ACC112 (cell line): ENCODE measurements around the gene SLC2A6.

Experiments used
- H2AFZ ChIP-seq: fragments of 200-600 bp; sonication (generic); one replicate; pipeline ENCODE4 v1.6.0; 2017; ENCODE audit warnings: antibody characterized with exemption, low read length; ENCODE audit not compliant: unreplicated experiment
- H3K27ac ChIP-seq: fragments of 200-600 bp; sonication (generic); 2 replicates; pipeline ENCODE4 v1.5.1; 2014; ENCODE audit warnings: low read depth, mild to moderate bottlenecking, antibody characterized with exemption, low read length, moderate library complexity
- H3K27me3 ChIP-seq: fragments of 200-600 bp; sonication (generic); 2 replicates; pipeline ENCODE4 v1.6.1; 2014; ENCODE audit warnings: mild to moderate bottlenecking, antibody characterized with exemption, low read length, moderate library complexity, mixed read lengths; ENCODE audit not compliant: insufficient read depth
- H3K36me3 ChIP-seq: fragments of 200-600 bp; sonication (generic); 2 replicates; pipeline ENCODE4 v1.6.1; 2016; ENCODE audit warnings: mild to moderate bottlenecking, antibody characterized with exemption, low read length, moderate library complexity, mixed read lengths; ENCODE audit not compliant: insufficient read depth
- H3K4me1 ChIP-seq: fragments of 200-600 bp; sonication (generic); one replicate; pipeline ENCODE4 v1.6.1; 2016; ENCODE audit warnings: low read length, mixed read lengths; ENCODE audit not compliant: insufficient read depth, unreplicated experiment, control insufficient read depth
- H3K4me3 ChIP-seq: fragments of 200-600 bp; sonication (generic); 2 replicates; pipeline ENCODE4 v1.5.1; 2014; ENCODE audit warnings: mild to moderate bottlenecking, low read depth, low read length
- H3K79me2 ChIP-seq: fragments of 200-600 bp; sonication (generic); one replicate; pipeline ENCODE4 v1.6.0; 2016; ENCODE audit warnings: low read length; ENCODE audit not compliant: control insufficient read depth, unreplicated experiment, insufficient read depth

The SLC2A6 gene

GRCh38 chr9:133521122-133522072, 42.5 kb upstream of the SLC2A6 start:
- Histone ChIP-seq H3K27ac (no peak overlapping the region), H3K27me3 (no peaks in the 10 kb centered on the region; the same call in 1 of the 2 replicates), H3K4me1 (no peaks in the 10 kb centered on the region), H3K79me2 (no peaks in the 10 kb centered on the region), H3K36me3 (no peaks in the 10 kb centered on the region), H3K4me3 (no peak overlapping the region), H2AFZ (no peak overlapping the region)

GRCh38 chr9:133520121-133520835, 41.4 kb upstream of the SLC2A6 start:
- H2AFZ ChIP-seq, result no peak overlapping the region
- no peaks in the 10 kb centered on the region for H3K36me3 ChIP-seq
- H3K27me3 ChIP-seq, result no peaks in the 10 kb centered on the region
- H3K4me1 ChIP-seq, result no peaks in the 10 kb centered on the region
- H3K4me3 ChIP-seq, result no peak overlapping the region
- no peak overlapping the region for H3K27ac ChIP-seq
- H3K79me2 ChIP-seq, result no peaks in the 10 kb centered on the region

GRCh38 chr9:133519693-133520092, 40.8 kb upstream of the SLC2A6 start:
- Histone ChIP-seq H3K27ac (no peak overlapping the region), H3K4me1 (no peaks in the 10 kb centered on the region), H3K27me3 (no peaks in the 10 kb centered on the region), H3K4me3 (no peak overlapping the region), H2AFZ (no peak overlapping the region), H3K36me3 (no peaks in the 10 kb centered on the region), H3K79me2 (no peaks in the 10 kb centered on the region)

DNA sequence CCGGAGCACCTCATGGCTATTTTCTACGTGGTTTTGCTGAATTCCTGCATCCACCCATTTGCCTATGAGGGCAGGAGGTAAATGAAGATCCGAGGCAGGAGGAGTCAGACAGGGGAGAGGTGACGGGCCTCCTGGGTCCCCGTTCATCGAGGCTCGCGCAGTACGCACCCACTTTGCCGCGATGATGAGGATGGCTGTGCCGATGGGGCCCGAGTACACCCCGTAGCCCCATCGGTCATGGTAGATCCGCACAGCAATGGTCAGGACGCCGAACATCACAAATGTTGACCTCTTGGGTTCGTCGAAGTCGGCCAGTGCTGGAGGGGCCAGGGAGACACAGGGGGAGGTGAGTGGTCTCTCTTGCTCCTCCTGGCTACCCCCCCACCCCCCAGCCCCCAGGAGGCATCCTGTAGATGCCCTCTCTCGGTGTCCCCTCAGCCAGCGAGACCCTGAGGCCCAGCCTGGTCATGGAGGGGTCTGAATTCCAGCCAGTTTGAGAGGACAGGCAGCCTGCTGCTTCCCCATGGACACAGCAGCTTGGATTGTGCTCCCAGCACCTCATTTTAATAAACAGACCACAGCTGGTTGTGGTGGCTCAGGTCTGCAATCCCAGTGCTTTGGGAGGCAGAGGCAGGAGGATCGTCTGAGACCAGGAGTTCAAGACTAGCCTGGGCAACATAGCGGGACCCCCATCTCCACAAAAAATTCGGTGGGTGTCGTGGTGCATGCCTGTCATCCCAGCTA, 40.0 kb upstream of the SLC2A6 start:
- Histone ChIP-seq H3K4me1 (no peaks in the 10 kb centered on the region), H3K79me2 (no peaks in the 10 kb centered on the region), H2AFZ (no peak overlapping the region), H3K4me3 (no peak overlapping the region), H3K27me3 (no peaks in the 10 kb centered on the region), H3K27ac (no peak overlapping the region), H3K36me3 (no peaks in the 10 kb centered on the region)

- H3K27me3 ChIP-seq, result no peaks in the 10 kb centered on the region
- no peaks in the 10 kb centered on the region for H3K79me2 ChIP-seq
- no peak overlapping the region for H3K4me3 ChIP-seq
- no peaks in the 10 kb centered on the region for H3K4me1 ChIP-seq
- H2AFZ ChIP-seq, result no peak overlapping the region
- H3K27ac ChIP-seq, result no peak overlapping the region
- no peaks in the 10 kb centered on the region for H3K36me3 ChIP-seq
These were observed 39.3 kb upstream of the SLC2A6 start for GRCh38 chr9:133518200-133518599.

DNA sequence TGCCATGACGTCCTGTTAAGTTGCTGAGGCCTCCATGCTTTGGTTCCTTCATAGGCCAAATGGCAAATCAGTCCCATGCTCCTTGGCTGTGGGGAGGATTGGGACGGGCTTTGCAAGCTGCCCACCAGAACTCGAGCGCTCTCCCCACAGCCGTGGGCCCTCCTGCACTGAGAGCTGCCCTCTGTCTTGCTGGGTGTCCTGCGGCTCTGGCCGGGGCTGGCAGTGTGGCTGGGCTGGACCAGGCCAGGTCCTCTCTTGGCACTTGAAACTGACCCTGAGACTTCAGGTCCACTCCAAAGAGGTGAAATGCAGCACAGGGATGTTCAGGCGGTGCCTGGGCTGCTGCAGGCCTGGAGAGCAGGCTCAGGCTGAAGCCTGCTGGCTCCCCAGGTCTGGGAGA, 38.8 kb upstream of the SLC2A6 start:
- Histone ChIP-seq H3K27ac (no peak overlapping the region), H3K4me3 (no peak overlapping the region), H3K27me3 (no peaks in the 10 kb centered on the region), H3K79me2 (no peaks in the 10 kb centered on the region), H3K4me1 (no peaks in the 10 kb centered on the region), H2AFZ (no peak overlapping the region), H3K36me3 (no peaks in the 10 kb centered on the region)

- no peaks in the 10 kb centered on the region for H3K4me1 ChIP-seq
- H3K27me3 ChIP-seq, result no peaks in the 10 kb centered on the region
- H3K27ac ChIP-seq, result no peak overlapping the region
- H3K36me3 ChIP-seq, result no peaks in the 10 kb centered on the region
- no peak overlapping the region for H2AFZ ChIP-seq
- no peaks in the 10 kb centered on the region for H3K79me2 ChIP-seq
- H3K4me3 ChIP-seq, result no peak overlapping the region
These were observed 38.1 kb upstream of the SLC2A6 start for GRCh38 chr9:133516961-133517350.

DNA sequence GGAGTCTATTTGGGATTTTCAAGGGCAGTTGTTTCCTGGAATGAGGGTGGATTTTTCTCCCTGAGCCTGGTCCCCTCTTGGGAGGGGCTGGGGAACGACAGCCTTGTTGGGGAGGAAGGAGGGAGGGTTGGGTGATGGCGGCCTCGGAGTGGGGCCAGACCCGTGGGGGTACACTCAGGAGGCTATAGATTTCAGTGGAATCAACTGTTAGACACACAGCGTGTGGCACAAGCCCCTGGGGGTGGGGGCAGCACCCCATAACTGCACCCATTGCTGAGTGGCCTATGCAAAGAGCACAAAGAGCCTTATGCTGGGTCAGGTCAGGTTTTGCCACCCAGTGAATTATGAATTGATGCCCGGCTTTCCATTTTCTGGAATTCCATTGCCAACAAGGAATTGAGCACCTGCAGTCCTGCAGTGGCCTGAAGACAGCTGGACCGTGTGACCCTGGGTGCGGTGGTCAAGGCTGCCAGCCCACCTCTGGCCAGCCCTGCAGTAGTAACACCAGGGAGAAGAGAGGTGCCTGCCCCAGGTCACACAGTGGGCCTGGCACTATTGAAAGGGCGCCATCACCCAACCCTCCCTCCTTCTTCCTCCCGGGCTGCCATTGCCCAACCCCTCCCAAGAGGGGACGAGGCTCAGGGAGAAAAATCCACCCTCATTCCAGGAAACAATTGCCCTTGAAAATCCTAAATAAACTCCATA, 37.5 kb upstream of the SLC2A6 start:
- Histone ChIP-seq H3K4me3 (no peak overlapping the region), H3K79me2 (no peaks in the 10 kb centered on the region), H3K36me3 (no peaks in the 10 kb centered on the region), H3K27me3 (no peaks in the 10 kb centered on the region), H3K27ac (no peak overlapping the region), H3K4me1 (no peaks in the 10 kb centered on the region), H2AFZ (no peak overlapping the region)

DNA sequence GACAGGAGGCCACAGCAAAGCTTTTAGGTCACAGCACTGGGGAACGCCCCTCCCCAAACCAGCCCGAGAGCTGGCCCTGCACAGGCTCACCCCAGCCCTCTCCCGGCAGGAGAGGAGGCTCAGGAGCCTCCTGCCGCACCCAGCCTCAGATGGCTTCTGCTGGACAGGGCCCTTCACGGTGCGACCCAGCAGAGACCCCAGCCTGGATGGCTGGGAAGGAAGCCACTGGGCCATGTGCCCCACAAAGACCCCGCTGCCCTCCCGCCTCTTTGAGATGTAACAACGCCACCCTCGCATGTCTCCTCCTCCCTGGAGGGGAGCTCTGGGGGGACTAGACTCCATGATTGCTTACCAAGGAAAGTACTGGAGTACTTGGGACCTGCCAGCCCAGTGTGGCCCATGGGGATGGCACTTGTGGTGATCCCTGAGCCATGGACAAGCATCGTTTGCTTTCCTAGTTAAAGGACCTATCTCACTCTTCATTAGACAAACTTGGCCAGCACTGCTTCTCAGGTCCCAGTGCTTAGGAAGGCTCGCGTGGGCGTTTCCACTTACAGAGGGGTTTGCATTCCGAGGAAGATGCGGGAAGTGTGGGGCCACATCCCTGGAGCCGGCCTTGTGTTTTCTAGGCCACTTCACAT, 36.8 kb upstream of the SLC2A6 start:
- no peak overlapping the region for H3K4me3 ChIP-seq
- no peaks in the 10 kb centered on the region for H3K79me2 ChIP-seq
- H3K27ac ChIP-seq, result no peak overlapping the region
- H3K36me3 ChIP-seq, result no peaks in the 10 kb centered on the region
- no peaks in the 10 kb centered on the region for H3K4me1 ChIP-seq
- H2AFZ ChIP-seq, result no peak overlapping the region
- H3K27me3 ChIP-seq, result no peaks in the 10 kb centered on the region

- Histone ChIP-seq H3K4me3 (no peak overlapping the region), H3K27me3 (no peaks in the 10 kb centered on the region), H3K79me2 (no peaks in the 10 kb centered on the region), H3K4me1 (no peaks in the 10 kb centered on the region), H3K27ac (no peak overlapping the region), H2AFZ (no peak overlapping the region), H3K36me3 (no peaks in the 10 kb centered on the region)
These were observed 36.3 kb upstream of the SLC2A6 start for GRCh38 chr9:133515240-133515610.
